Measurements from ENCODE around the gene PDZRN3. TPM values are rescaled to one million over a fixed set of nuclear protein-coding genes. Genes with fewer than 3 reads are reported as not detected.

PDZRN3 gene
- total and polyA plus RNA-seq, 2 donors from 2014 or later, result 9.5 to 13.2 TPM

GRCh38 chr3:73536952-73537351 lies 87.8 kb downstream of the PDZRN3 start:
- no peak overlapping the region for H3K27ac ChIP-seq (ENCODE audit: low read depth in 2 of 2, low read length in 2 of 2)
- no peak for TF ChIP-seq CTCF (IDR thresholded peaks at IDR 0.05; ENCODE audit: borderline replicate concordance, extremely low read depth, insufficient read depth)
- no peaks in the 10 kb centered on the region for H3K9me3 ChIP-seq (ENCODE audit: control insufficient read depth in 2 of 3, insufficient read depth in 1 of 3, low read length in 3 of 3)
- H3K36me3 ChIP-seq (ENCODE audit: control insufficient read depth in 2 of 3, insufficient read depth in 3 of 3, low read length in 3 of 3), result no peaks in the 10 kb centered on the region
- FAIRE-seq (no peak), DNase-seq (peak in 2 of 5 donors; percentile 40 to 45)
- intact Hi-C loops (cut with DNase I), result no loop called here
- H3K27me3 ChIP-seq (ENCODE audit: control insufficient read depth, insufficient read depth, low read length), result no peaks in the 10 kb centered on the region
- no peak overlapping the region for H3K9ac ChIP-seq (ENCODE audit: low read length in 3 of 3)
- no peak overlapping the region for H3K4me3 ChIP-seq (ENCODE audit: low read length in 3 of 3)
- H3K4me1 ChIP-seq (ENCODE audit: control insufficient read depth in 2 of 3, insufficient read depth in 2 of 3, low read depth in 1 of 3, low read length in 3 of 3), result peaks cover 0 to 5% (median 2%) of the 10 kb centered on the region in 3 donors

GRCh38 chr3:73536336-73536895 lies 88.3 kb downstream of the PDZRN3 start:
- H3K36me3 ChIP-seq (ENCODE audit: control insufficient read depth in 2 of 3, insufficient read depth in 3 of 3, low read length in 3 of 3), result no peaks in the 10 kb centered on the region
- no peak overlapping the region for H3K9ac ChIP-seq (ENCODE audit: low read length in 3 of 3)
- no peak overlapping the region for H3K27ac ChIP-seq (ENCODE audit: low read depth in 2 of 2, low read length in 2 of 2)
- no peak for DNase-seq
- H3K9me3 ChIP-seq (ENCODE audit: control insufficient read depth in 2 of 3, insufficient read depth in 1 of 3, low read length in 3 of 3), result no peaks in the 10 kb centered on the region
- no peak for TF ChIP-seq CTCF (IDR thresholded peaks at IDR 0.05; ENCODE audit: borderline replicate concordance, extremely low read depth, insufficient read depth)
- H3K4me1 ChIP-seq (ENCODE audit: control insufficient read depth in 2 of 3, insufficient read depth in 2 of 3, low read depth in 1 of 3, low read length in 3 of 3), result peaks cover 0 to 5% (median 2%) of the 10 kb centered on the region in 3 donors
- no peak for FAIRE-seq
- H3K27me3 ChIP-seq (ENCODE audit: control insufficient read depth, insufficient read depth, low read length), result no peaks in the 10 kb centered on the region
- intact Hi-C loops (cut with DNase I), result no loop called here
- H3K4me3 ChIP-seq (ENCODE audit: low read length in 3 of 3), result no peak overlapping the region

GRCh38 chr3:73535931-73536330 lies 88.8 kb downstream of the PDZRN3 start:
- DNase-seq (no peak), FAIRE-seq (no peak)
- H3K4me3 ChIP-seq (ENCODE audit: low read length in 3 of 3), result no peak overlapping the region
- H3K4me1 ChIP-seq (ENCODE audit: control insufficient read depth in 2 of 3, insufficient read depth in 2 of 3, low read depth in 1 of 3, low read length in 3 of 3), result peaks cover 0 to 5% (median 2%) of the 10 kb centered on the region in 3 donors
- no peak for TF ChIP-seq CTCF (IDR thresholded peaks at IDR 0.05; ENCODE audit: borderline replicate concordance, extremely low read depth, insufficient read depth)
- H3K9me3 ChIP-seq (ENCODE audit: control insufficient read depth in 2 of 3, insufficient read depth in 1 of 3, low read length in 3 of 3), result no peaks in the 10 kb centered on the region
- H3K27me3 ChIP-seq (ENCODE audit: control insufficient read depth, insufficient read depth, low read length), result no peaks in the 10 kb centered on the region
- intact Hi-C loops (cut with DNase I), result no loop called here
- H3K27ac ChIP-seq (ENCODE audit: low read depth in 2 of 2, low read length in 2 of 2), result no peak overlapping the region
- H3K36me3 ChIP-seq (ENCODE audit: control insufficient read depth in 2 of 3, insufficient read depth in 3 of 3, low read length in 3 of 3), result no peaks in the 10 kb centered on the region
- no peak overlapping the region for H3K9ac ChIP-seq (ENCODE audit: low read length in 3 of 3)

GRCh38 chr3:73535137-73535536 lies 89.6 kb downstream of the PDZRN3 start:
- H3K4me3 ChIP-seq (ENCODE audit: low read length in 3 of 3), result no peak overlapping the region
- intact Hi-C loops (cut with DNase I), result no loop called here
- H3K9me3 ChIP-seq (ENCODE audit: control insufficient read depth in 2 of 3, insufficient read depth in 1 of 3, low read length in 3 of 3), result no peaks in the 10 kb centered on the region
- FAIRE-seq (no peak), DNase-seq (no peak)
- no peak overlapping the region for H3K9ac ChIP-seq (ENCODE audit: low read length in 3 of 3)
- peaks cover 0 to 5% (median 2%) of the 10 kb centered on the region in 3 donors for H3K4me1 ChIP-seq (ENCODE audit: control insufficient read depth in 2 of 3, insufficient read depth in 2 of 3, low read depth in 1 of 3, low read length in 3 of 3)
- no peak for TF ChIP-seq CTCF (IDR thresholded peaks at IDR 0.05; ENCODE audit: borderline replicate concordance, extremely low read depth, insufficient read depth)
- H3K36me3 ChIP-seq (ENCODE audit: control insufficient read depth in 2 of 3, insufficient read depth in 3 of 3, low read length in 3 of 3), result no peaks in the 10 kb centered on the region
- no peaks in the 10 kb centered on the region for H3K27me3 ChIP-seq (ENCODE audit: control insufficient read depth, insufficient read depth, low read length)
- no peak overlapping the region for H3K27ac ChIP-seq (ENCODE audit: low read depth in 2 of 2, low read length in 2 of 2)
